HG03520 (cell line): ENCODE measurements around the gene SLC25A21.
"Not testable (repeated sequence)": the region's sequence is repeated elsewhere in the genome, so short reads cannot be mapped to it uniquely, and the experiment has no call there.

ENCODE experiments used
- ATAC-seq: cut with Tn5 transposase; IDR thresholded peaks from one replicate; pipeline ENCODE4 v1.9.1; 2021; ENCODE audit warnings: mild to moderate bottlenecking, moderate library complexity; ENCODE audit not compliant: unreplicated experiment

Gene SLC25A21

GRCh38 chr14:37187294-37187693 is 14.9 kb upstream of the SLC25A21 start:
- ATAC-seq = no peak

GRCh38 chr14:37186865-37187264 is 14.5 kb upstream of the SLC25A21 start:
- ATAC-seq = no peak

DNA sequence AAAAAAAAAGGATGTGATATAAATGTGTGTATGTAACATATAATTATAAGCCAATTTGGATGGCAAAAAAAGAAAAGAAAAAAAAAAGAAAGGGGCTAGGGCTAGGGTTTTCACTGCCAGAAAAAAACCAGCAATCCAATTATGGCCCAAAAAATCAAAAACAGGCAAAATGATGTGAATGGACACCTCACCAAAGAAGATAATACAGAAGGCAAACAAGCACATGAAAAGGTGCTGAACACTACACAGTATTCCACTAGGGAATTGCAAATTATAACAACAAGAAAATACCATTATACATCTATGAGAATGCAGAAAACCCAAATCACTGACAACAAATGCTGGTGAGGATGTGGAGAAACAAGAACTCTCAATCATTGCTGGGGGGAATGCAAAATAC is 13.3 kb upstream of the SLC25A21 start:
- no peak for ATAC-seq

- ATAC-seq = not testable (repeated sequence)
Observed at GRCh38 chr14:37184520-37184919, 12.1 kb upstream of the SLC25A21 start.

- ATAC-seq = no peak
Observed at GRCh38 chr14:37181441-37181840, 9.0 kb upstream of the SLC25A21 start.

- ATAC-seq = not testable (repeated sequence)
Observed at GRCh38 chr14:37180886-37181285, 8.5 kb upstream of the SLC25A21 start.

DNA sequence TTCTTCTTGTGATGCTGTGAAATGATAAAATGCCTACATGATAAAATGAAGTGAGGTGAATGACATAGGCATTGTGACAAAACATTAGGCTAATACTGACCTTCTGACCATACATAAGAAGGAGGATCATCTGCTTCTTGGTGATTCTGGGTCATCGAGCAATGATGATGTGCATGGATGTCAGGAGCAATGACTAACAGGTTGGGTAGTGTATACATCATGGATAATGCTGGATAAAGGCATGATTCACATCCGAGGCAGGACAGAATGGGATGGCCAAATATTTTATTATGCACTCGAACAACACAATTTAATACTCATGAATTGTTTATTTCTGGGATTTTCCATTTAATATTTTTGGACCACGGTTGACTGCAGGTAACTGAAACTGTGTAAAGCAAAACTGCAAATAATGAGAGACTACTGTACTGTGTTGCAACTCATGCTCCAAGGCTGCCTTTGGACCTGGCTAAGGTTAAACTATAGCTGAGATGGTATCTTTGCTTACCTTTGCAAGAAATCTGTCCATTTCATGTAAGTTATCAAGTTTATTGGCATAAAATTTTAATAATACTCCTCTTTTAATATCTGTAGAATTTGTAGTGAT is 7.6 kb upstream of the SLC25A21 start:
- no peak for ATAC-seq

- ATAC-seq = no peak
Observed at GRCh38 chr14:37172936-37173614, 669 bp upstream of the SLC25A21 start.

DNA sequence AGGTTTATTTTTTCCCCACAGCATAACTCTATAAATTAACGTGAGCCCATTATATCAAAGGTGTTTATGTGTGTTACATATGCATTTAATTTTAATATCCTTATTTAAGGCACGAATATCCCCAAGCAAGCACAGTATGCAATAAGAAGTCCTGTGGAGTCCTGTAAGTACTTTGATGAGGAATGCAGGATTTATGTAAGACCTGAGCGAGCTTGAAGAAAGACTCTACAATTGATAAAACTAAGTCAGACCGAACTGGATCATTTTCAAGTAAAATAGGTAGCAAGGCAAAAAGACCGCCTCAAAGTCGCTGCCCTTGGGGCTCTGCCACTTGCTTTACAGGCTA is 755 bp downstream of the SLC25A21 start:
- ATAC-seq = no peak

- no peak for ATAC-seq
Observed at GRCh38 chr14:37170993-37171392, 1.4 kb downstream of the SLC25A21 start.

DNA sequence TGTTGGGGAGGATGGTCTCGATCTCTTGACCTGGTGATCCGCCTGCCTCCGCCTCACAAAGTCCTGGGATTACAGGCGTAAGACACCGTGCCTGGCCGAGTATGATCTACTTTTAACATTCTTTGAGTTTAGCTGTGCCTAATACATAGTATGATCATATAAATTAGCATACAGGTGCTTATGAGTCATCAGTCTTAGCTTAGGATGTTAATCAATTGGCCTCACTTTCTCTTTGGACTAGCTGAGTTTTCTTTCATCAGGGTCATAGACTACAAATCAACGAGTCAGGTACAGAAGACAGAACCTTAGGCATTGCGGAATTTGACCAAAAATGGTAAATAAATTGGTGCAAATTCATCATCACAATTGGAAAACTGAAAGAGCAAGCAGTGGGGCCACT is 2.2 kb downstream of the SLC25A21 start:
- ATAC-seq = no peak

GRCh38 chr14:37168721-37169120 is 3.7 kb downstream of the SLC25A21 start:
- no peak for ATAC-seq

- ATAC-seq = no peak
Observed at GRCh38 chr14:37167151-37168047, 5.0 kb downstream of the SLC25A21 start.

GRCh38 chr14:37165794-37166193 is 6.6 kb downstream of the SLC25A21 start:
- no peak for ATAC-seq

DNA sequence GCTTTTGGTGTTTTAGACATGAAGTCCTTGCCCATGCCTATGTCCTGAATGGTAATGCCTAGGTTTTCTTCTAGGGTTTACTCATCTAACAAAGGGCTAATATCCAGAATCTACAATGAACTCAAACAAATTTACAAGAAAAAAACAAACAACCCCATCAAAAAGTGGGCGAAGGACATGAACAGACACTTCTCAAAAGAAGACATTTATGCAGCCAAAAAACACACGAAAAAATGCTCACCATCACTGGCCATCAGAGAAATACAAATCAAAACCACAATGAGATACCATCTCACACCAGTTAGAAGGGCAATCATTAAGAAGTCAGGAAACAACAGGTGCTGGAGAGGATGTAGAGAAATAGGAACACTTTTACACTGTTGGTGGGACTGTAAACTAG is 10.1 kb downstream of the SLC25A21 start:
- ATAC-seq = not testable (repeated sequence)

DNA sequence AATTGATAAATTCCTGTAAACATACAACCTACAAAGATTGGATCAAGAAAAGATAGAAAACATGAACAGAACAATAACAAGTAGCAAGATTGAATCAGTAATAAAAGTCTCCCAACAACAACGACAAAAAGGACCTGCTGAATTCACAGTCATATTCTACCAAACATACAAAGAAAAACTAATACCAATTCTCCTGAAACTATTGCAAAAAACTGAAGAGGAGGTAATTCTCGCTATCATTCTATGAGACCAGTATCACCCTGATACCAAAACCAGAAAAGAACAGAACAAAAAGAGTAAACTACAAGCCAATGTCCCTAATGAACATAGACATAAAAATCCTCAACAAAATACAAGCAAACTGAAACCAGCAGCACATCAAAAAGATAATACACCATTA is 14.4 kb downstream of the SLC25A21 start:
- ATAC-seq = no peak

- no peak for ATAC-seq
Observed at GRCh38 chr14:37153483-37153882, 18.9 kb downstream of the SLC25A21 start.

- no peak for ATAC-seq
Observed at GRCh38 chr14:37153005-37153404, 19.4 kb downstream of the SLC25A21 start.

DNA sequence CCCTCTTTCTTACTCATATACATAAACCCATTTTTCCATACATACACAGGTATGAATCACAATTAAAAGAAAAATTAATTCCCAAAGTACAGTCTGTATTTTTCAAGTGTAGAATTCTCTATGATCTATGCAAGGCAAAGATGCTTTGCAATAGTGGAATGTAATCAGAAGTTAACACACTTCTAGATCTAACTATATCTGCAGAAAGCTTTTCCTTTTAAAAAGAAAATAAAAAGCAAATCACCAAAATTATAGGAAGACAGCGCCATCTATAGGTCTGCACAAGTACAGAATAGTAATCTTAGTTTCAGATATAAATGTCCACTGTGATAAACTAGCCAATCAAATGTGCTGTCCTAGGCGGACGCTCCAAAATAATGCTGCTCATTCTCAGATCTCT is 22.0 kb downstream of the SLC25A21 start:
- ATAC-seq = no peak

GRCh38 chr14:37147310-37147880 is 25.0 kb downstream of the SLC25A21 start:
- no peak for ATAC-seq

GRCh38 chr14:37146438-37146837 is 26.0 kb downstream of the SLC25A21 start:
- not testable (repeated sequence) for ATAC-seq

- no peak for ATAC-seq
Observed at GRCh38 chr14:37145395-37145794, 27.0 kb downstream of the SLC25A21 start.
